Upper lobe of left lung (tissue), 4 donors: ENCODE results near the gene DMC1.
A peak's percentile ranks its signal among the peaks of the same experiment; 100 is the strongest.

Source experiments
- CTCF ChIP-seq, 6 experiments: fragments of 450-650 bp in 4 of 6; fragments of 200-600 bp in 2 of 6; sonication (generic) in 2 of 6; IDR thresholded peaks; one replicate each; pipeline ENCODE4 v1.5.1; 2016 to 2019; ENCODE audit warnings: antibody characterized with exemption in 6 of 6
- EP300 ChIP-seq, 4 donors: sonication (generic); formaldehyde crosslinking; IDR thresholded peaks; one replicate each; pipeline ENCODE4 v1.5.1; 2017; ENCODE audit warnings: antibody characterized with exemption in 4 of 4, control low read depth in 2 of 4
- POLR2A ChIP-seq, 4 donors: fragments of 450-650 bp; IDR thresholded peaks; one replicate each; pipeline ENCODE4 v1.5.1; 2016 to 2017; ENCODE audit warnings: antibody characterized with exemption in 4 of 4, mild to moderate bottlenecking in 2 of 4
- POLR2AphosphoS5 ChIP-seq, 2 donors: sonication (generic); formaldehyde crosslinking; IDR thresholded peaks; one replicate each; pipeline ENCODE4 v1.5.1; 2017; ENCODE audit warnings: antibody characterized with exemption in 2 of 2

DNA sequence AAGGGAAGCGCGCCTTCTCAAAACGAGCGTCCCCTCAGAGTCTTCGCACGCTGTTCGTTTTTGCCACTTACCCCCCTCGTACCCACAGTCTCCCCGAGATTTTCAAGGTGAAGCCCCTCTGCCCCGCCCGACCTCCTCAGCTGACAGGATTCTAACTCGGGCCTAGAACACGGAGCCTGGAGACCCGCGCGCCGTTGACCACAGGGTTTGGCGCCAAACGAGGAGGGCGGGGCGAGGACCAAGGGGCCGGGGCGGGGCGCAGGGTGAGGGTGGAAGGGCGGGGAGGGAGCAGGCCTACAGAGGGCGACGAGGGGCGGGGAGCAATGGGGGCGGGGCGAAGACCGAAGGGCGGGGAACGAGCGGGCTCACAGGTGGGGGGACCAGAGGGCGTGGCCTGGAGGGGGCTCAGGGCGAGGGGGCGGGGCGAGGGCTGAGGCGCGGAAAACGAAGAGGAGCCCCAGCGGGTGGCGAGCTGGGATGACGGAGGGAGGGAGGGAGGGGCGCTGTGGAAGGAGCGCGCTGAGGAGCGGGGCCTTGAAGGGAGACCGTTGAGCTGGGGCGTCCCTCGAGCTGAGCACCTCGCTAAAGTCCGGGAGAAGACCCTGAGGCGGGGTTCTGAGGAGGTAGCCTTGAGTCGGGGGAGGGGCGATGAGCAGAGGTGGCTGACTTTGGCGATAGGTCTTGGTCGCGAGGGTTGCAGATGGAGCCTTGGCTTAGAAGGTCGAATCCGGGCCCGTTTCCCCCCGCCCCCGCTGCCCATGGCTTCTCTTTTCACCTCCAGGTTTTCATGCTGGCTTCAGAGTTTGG, at the start of gene DMC1:
- TF ChIP-seq CTCF (IDR thresholded peaks at IDR 0.05) (peak in 1 of 6 experiments; percentile 9), EP300 (IDR thresholded peaks at IDR 0.05) (no peak), POLR2A (IDR thresholded peaks at IDR 0.05) (peak in 1 of 4 donors; percentile 25), POLR2AphosphoS5 (IDR thresholded peaks at IDR 0.05) (peak; percentile 3 to 66)
